Renal pelvis (tissue), 12 donors: Measurements from ENCODE around the gene NEK6. TPM values are rescaled to one million over a fixed set of nuclear protein-coding genes. Genes with fewer than 3 reads are reported as not detected.

ENCODE experiments used
- DNase-seq: peaks from one replicate; pipeline ENCODE4 v3.0.0-alpha.2; 2013
- long read RNA-seq, 16 experiments: transcript quantifications; one replicate each; lab custom pipeline, GENCODE V29; 2026
- polyA plus RNA-seq, 3 donors: library from polyadenylated mRNA; unstranded; fragments of 120-200 nt; gene quantifications; one replicate each; pipeline ENCODE4 v1.2.1, GENCODE V29; 2013; ENCODE audit not compliant: insufficient read length in 3 of 3

Gene NEK6
- polyA plus RNA-seq: 10 to 100 TPM; 27.6 to 34.9 (median 29.6) TPM
- long read RNA-seq, donor 1, transcript NEK6-201 (10 exons, 3,447 nt): major isoform, 6 of 578 reads
- long read RNA-seq, donor 1, partial matches to known transcripts: 320 of 578 reads
- long read RNA-seq, donor 1, other reads (novel, unspliced or antisense): 251 of 578 reads
- long read RNA-seq, donor 2, transcript NEK6-201 (10 exons, 3,447 nt): major isoform, 5 of 631 reads
- long read RNA-seq, donor 2, partial matches to known transcripts: 207 of 631 reads
- long read RNA-seq, donor 2, other reads (novel, unspliced or antisense): 416 of 631 reads
- long read RNA-seq, donor 3, transcript NEK6-201 (10 exons, 3,447 nt): major isoform, 5 of 312 reads
- long read RNA-seq, donor 3, partial matches to known transcripts: 165 of 312 reads
- long read RNA-seq, donor 3, other reads (novel, unspliced or antisense): 141 of 312 reads
- long read RNA-seq, donor 4, transcript NEK6-201 (10 exons, 3,447 nt): major isoform, 9 of 502 reads
- long read RNA-seq, donor 4, partial matches to known transcripts: 488 of 502 reads
- long read RNA-seq, donor 4, other reads (novel, unspliced or antisense): 5 of 502 reads
- long read RNA-seq, donor 5, transcript NEK6-201 (10 exons, 3,447 nt): major isoform, 7 of 171 reads
- long read RNA-seq, donor 5, partial matches to known transcripts: 66 of 171 reads
- long read RNA-seq, donor 5, other reads (novel, unspliced or antisense): 96 of 171 reads
- long read RNA-seq, donor 6, transcript NEK6-201 (10 exons, 3,447 nt): major isoform, 11 of 397 reads
- long read RNA-seq, donor 6, partial matches to known transcripts: 385 of 397 reads
- long read RNA-seq, donor 6, other reads (novel, unspliced or antisense): 0 of 397 reads
- long read RNA-seq, donor 7, transcript NEK6-201 (10 exons, 3,447 nt): major isoform, 14 of 15 reads
- long read RNA-seq, donor 7, partial matches to known transcripts: 0 of 15 reads
- long read RNA-seq, donor 7, other reads (novel, unspliced or antisense): 0 of 15 reads
- long read RNA-seq, donor 8, transcript NEK6-201 (10 exons, 3,447 nt): major isoform, 10 of 107 reads
- long read RNA-seq, donor 8, partial matches to known transcripts: 23 of 107 reads
- long read RNA-seq, donor 8, other reads (novel, unspliced or antisense): 72 of 107 reads
- long read RNA-seq, donor 9, transcript NEK6-201 (10 exons, 3,447 nt): major isoform, 8 of 494 reads
- long read RNA-seq, donor 9, partial matches to known transcripts: 289 of 494 reads
- long read RNA-seq, donor 9, other reads (novel, unspliced or antisense): 194 of 494 reads
- long read RNA-seq, donor 10, transcript NEK6-201 (10 exons, 3,447 nt): major isoform, 13 of 375 reads
- long read RNA-seq, donor 10, partial matches to known transcripts: 362 of 375 reads
- long read RNA-seq, donor 10, other reads (novel, unspliced or antisense): 0 of 375 reads
- long read RNA-seq, donor 11, transcript NEK6-201 (10 exons, 3,447 nt): major isoform, 11 of 190 reads
- long read RNA-seq, donor 11, partial matches to known transcripts: 72 of 190 reads
- long read RNA-seq, donor 11, other reads (novel, unspliced or antisense): 107 of 190 reads
- long read RNA-seq, donor 12, transcript NEK6-201 (10 exons, 3,447 nt): major isoform, 19 of 564 reads
- long read RNA-seq, donor 12, partial matches to known transcripts: 544 of 564 reads
- long read RNA-seq, donor 12, other reads (novel, unspliced or antisense): 0 of 564 reads
- long read RNA-seq, donor 13, transcript NEK6-201 (10 exons, 3,447 nt): major isoform, 6 of 254 reads
- long read RNA-seq, donor 13, partial matches to known transcripts: 132 of 254 reads
- long read RNA-seq, donor 13, other reads (novel, unspliced or antisense): 116 of 254 reads
- long read RNA-seq, donor 14: 0 reads
- long read RNA-seq, donor 15, transcript NEK6-201 (10 exons, 3,447 nt): major isoform, 25 of 886 reads
- long read RNA-seq, donor 15, partial matches to known transcripts: 859 of 886 reads
- long read RNA-seq, donor 15, other reads (novel, unspliced or antisense): 0 of 886 reads
- long read RNA-seq, donor 16, transcript NEK6-201 (10 exons, 3,447 nt): major isoform, 6 of 420 reads
- long read RNA-seq, donor 16, partial matches to known transcripts: 231 of 420 reads
- long read RNA-seq, donor 16, other reads (novel, unspliced or antisense): 180 of 420 reads

- DNase-seq: no peak
Observed at GRCh38 chr9:124257844-124258606, at the start of gene NEK6. Gene NEK6 (plus strand): TSS chr9:124257949. CDS start chr9:124301965, 44,016 bp downstream.

DNA sequence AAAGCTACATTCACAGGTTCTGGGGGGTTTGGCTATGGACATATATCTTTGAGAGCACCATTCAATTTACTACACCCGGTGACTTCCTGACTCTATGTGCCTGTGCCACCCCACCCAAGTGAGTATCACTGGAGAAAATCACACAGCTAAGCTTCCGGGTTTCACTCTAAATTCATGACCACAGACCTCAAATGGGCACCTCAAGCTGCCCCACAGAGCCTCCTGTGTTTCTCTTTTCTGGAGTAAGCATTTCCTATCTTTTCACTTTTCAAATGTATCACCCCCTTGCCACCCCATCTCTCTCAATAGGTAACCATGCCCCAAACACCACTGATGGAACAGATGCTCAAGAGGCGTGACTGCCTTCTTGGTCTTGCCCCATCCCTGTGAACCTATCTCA lies 49.2 kb upstream of the NEK6 start:
- no peak for DNase-seq

DNA sequence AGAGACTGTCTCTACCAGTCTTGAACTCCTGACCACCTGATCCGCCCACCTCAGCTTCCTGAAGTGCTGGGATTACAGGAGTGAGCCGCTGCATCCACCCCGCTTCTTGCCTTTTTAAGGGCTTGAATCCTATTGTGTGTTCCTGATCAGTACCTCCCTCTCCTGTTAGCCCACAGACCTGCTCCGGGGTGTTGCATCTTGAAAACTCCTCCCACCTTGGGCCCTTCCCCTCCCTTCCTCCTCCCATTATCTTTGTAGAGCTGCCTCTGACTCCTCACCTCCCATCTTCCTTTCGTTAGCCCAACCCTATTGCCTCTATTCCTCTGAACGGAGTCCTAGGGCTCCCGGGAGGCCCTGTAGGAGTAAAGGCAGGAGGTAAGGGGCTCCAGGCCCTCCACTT lies 48.5 kb upstream of the NEK6 start:
- no peak for DNase-seq

DNA sequence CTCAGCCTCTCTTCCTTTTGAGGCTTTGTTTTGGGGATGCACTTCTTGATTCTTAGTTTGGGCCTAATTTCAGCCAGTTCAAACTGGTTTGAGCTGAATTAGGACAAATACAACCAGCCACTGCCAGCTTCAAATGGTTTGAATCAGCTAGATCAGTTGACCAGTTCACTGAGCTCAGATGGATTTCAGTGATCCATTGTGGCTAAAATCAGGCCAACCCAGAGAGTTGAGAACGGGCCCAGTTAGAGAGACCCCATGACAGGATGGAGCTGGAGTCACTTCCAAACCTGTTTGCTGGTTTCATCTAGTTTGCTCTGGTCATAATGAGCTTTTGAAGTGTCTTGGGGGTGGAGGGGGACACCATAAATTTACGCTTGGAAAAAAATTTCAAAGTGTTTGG lies 48.0 kb upstream of the NEK6 start:
- DNase-seq: no peak

DNA sequence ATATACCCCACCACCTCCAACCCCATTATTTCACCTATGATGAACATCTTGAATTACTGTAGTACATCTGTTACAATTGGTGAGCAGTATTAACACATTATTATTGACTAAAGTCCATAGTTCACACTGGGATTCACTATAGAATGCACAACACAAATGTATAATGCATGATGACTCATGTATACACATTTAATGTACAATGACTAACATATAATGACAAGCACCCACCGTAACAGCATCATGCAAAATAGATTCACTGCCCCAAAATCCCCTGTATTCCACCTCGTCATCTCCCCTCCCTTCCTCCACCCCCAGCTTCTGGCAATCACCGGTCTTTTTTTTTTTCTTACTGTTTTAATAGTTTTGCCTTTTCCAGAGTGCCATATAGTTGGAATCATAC lies 47.1 kb upstream of the NEK6 start:
- DNase-seq: no peak

DNA sequence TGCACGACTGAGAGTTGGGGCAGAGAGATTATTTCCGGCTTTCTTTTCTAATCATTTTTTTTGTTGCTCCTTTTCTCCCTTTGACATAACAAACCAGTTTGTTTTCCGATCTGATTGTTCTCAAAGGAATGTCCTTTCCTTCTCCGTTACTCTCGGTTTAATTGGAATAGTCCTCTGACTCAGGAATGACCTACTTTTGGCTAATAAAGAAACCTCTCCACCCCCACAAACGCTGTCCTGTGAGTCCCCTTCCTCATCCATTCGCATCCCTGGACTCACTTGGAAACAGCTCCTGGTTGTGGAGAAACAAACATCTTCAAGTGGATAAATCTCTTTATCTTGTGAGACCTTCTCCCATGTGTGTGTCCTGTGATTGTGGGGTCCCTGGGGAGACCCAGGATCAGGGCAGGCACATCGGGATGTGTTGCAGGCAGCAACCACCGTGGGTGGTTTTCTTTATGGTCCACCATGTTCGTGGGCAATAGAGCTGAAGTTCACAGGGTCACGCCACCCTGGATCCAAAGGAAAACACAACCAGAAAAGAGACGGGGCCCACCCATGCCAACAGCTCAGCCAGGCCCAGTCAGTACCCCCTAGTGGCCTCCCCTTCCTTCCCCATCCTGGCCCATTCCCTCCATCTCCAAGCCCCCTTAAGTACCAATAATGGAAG lies 45.2 kb upstream of the NEK6 start:
- no peak for DNase-seq

GRCh38 chr9:124213396-124213795 lies 44.4 kb upstream of the NEK6 start:
- no peak for DNase-seq

DNA sequence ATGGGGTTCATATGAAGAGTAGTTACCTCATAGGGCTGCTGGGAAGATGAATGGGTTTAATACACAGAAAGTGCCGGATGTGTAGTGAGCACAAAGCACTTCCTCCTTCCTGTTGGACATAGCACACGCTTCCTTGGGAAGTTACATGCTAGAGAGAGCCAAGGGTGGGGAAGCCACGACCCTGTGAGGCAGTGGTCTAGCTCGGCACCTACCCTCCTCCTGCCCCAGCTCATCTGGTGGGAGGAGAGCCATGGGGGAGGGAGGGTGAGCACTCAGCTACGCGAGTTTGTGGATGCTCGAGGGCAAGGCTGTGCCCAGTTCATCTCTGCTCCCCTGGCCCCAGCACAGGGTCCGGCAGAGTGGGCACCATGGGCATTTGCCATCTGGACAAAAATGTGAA lies 43.6 kb upstream of the NEK6 start:
- DNase-seq: no peak

- no peak for DNase-seq
Observed at GRCh38 chr9:124214596-124215367, 43.0 kb upstream of the NEK6 start.

DNA sequence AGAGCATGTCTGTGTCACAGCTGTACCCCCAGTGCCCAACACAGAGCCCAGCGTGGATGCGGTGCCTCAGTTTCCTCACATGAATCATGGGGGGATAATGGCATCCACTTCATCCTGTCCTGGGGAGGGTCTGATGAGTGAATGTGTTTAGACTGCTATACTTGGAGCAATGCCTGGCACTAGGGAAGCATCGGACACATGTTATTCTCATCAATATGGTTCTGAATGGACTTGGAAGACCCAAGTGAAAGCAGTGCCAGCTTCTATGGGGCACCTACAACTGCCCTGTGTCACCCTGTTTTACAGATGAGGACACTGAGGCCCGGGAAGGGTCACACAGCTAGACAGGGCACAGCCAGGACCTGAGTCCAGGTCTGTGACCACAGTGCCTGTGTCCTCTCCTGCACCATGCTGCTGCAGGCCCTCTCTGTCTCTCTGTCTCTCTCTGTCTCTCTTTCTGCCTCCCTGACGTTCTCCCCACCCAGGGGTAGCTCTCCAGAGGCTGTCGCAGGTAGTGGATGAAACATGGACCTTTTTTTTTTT lies 42.3 kb upstream of the NEK6 start:
- DNase-seq: no peak

DNA sequence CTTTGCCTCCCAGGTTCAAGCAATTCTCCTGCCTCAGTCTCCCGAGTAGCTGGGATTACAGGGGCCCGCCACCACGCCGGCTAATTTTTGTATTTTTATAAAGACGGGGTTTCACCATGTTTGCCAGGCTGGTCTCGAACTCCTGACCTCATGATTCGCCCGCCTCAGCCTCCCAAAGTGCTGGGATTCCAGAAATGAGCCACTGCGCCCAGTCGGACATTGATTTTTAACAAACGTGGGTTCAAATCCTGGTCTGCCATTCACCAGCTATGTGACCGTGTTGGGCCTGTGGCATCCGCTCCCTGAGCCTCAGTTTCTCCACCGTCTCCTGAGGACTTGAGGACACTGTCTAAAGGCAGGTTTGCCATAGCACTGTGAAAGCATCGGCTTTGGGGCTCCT lies 41.8 kb upstream of the NEK6 start:
- DNase-seq: no peak

DNA sequence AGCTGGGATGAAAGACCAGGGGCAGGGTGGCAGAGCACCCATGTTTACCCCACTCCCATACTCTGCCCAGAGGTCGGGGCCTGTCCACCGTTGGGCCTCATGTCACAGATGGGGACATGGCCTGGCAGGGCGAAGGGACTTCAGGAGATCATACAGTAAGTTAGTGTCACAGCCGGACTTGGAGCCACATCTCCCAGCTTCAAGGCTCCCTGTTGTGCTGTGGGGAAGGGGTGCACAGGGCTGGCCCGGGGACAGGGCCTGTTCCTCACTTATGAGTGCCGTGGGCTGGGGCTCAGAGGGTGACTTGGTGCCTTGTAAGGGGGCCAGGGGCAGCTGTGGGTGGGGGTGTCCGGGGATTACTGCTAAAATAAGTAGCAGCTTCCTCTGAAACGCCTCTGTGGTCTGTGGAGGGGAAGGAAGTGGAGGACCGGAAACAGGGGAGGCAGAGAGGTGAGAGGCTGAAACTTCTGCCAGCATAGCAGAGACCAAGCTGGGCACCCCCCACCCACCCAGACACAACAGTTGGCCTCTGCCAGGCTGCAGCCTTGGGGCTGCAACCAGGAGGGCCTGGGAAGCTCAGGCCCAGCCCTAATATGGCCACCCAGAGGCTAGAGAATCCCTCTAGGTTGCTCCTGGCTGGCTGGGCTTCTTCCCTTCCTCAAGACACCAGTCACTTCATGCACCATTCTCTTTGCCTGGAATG lies 41.1 kb upstream of the NEK6 start:
- no peak for DNase-seq

DNA sequence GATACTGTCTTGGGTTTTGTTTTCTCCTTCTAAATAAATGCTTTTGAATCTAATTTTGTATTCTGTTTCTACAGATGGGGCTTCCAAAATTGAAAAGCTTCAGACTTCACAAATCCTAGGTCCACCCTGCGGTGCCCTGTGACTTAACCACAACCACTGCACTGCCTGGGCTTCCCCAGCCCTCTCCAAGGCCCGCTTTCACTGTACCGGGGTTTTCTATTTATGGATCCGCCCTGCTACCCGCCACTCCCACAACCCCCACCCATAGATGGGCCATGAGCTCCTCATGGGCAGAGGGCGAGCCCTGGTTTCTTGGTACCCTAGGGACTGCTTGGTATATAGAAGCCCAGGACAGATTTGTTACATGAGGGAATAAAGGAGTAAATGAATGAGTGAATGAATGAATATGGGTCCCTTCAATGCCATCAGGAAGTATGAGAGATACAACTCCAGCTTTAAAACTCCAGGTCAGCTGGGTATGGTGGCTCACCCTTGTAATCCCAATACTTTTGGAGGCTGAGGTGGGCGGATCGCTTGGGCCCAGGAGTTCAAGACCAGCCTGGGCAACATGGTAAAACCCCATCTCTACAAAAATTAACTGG lies 39.8 kb upstream of the NEK6 start:
- DNase-seq: no peak

- no peak for DNase-seq
Observed at GRCh38 chr9:124218438-124218982, 39.2 kb upstream of the NEK6 start.

DNA sequence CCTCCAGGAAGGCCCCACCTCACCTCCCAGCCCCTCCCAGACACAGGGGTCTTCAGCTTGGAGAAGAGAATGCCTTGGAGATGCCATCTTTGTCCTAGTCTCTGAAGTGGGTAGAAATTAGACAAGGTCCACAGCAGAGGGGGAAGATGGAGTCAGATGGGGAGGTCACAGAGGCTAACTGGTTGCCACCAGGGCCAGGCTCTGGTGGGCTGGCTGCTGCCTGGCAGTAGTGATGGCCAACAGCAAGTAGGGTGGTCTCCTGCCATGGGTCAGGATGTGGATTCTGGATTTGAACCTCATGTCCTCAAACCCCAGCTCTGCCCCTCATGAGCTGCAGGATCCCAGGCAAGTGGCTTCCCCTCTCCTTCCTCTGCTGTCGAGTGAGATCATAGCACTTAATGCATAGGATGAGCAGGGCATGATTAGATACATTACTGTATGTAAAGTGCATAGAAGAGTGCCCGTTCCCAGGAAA lies 38.7 kb upstream of the NEK6 start:
- no peak for DNase-seq

- no peak for DNase-seq
Observed at GRCh38 chr9:124220946-124221451, 36.8 kb upstream of the NEK6 start.
